OCI-LY7 (cell line): ENCODE results near the gene TMEM161A. TPM values are rescaled to one million over a fixed set of nuclear protein-coding genes. Genes with fewer than 3 reads are reported as not detected.

Experiments
- BruUV-seq: library from RNA; stranded (reverse); fragments of 400-500 nt; replicated peaks from 2 replicates; lab custom pipeline; 2021; lab: Mats Ljungman, UMichigan
- CTCF ChIA-PET: fragments of 300-600 bp; sonication (Branson Sonifier 250); formaldehyde crosslinking; loops from one replicate; lab custom pipeline; 2022; ENCODE audit warnings: antibody characterized with exemption; ENCODE audit not compliant: unreplicated experiment; lab: Charles Lee
- POLR2A ChIA-PET: fragments of 300-600 bp; sonication (Branson Sonifier 250); formaldehyde crosslinking; loops from one replicate; lab custom pipeline; 2022; ENCODE audit warnings: antibody characterized with exemption; lab: Charles Lee
- DNase-seq: peaks from one replicate; pipeline ENCODE4 v3.0.0-alpha.2; 2015; ENCODE audit warnings: low spot score
- H2AFZ ChIP-seq: fragments of 200-600 bp; sonication (generic), shearing (Covaris generic); 2 replicates; pipeline ENCODE4 v1.6.1; 2014; ENCODE audit warnings: mild to moderate bottlenecking, antibody characterized with exemption, low read length, moderate library complexity
- H3K27ac ChIP-seq: fragments of 200-600 bp; sonication (generic); 2 replicates; pipeline ENCODE4 v1.5.1; 2014; ENCODE audit warnings: mixed run types, low read depth, mild to moderate bottlenecking, moderate library complexity, low read length, inconsistent platforms; ENCODE audit not compliant: poor library complexity, severe bottlenecking
- H3K36me3 ChIP-seq: fragments of 200-600 bp; sonication (generic); 2 replicates; pipeline ENCODE4 v1.6.1; 2014; ENCODE audit warnings: mild to moderate bottlenecking, antibody characterized with exemption, low read length, moderate library complexity, mixed read lengths; ENCODE audit not compliant: insufficient read depth
- H3K4me1 ChIP-seq: fragments of 200-600 bp; sonication (generic); 2 replicates; pipeline ENCODE4 v1.5.1; 2014; ENCODE audit warnings: mild to moderate bottlenecking, low read length; ENCODE audit not compliant: insufficient read depth, poor library complexity, severe bottlenecking
- H3K4me2 ChIP-seq: fragments of 200-600 bp; sonication (generic); 2 replicates; pipeline ENCODE4 v1.6.1; 2014; ENCODE audit warnings: mild to moderate bottlenecking, low read length
- H3K4me3 ChIP-seq: fragments of 200-600 bp; sonication (generic); 2 replicates; pipeline ENCODE4 v1.5.1; 2014; ENCODE audit warnings: mild to moderate bottlenecking, low read depth, low read length; ENCODE audit not compliant: poor library complexity, severe bottlenecking
- H3K79me2 ChIP-seq: fragments of 200-600 bp; sonication (generic); 2 replicates; pipeline ENCODE4 v1.6.1; 2016; ENCODE audit warnings: low read depth, mild to moderate bottlenecking, low read length, moderate library complexity, mixed read lengths; ENCODE audit not compliant: insufficient read depth
- H3K9me2 ChIP-seq: fragments of 200-600 bp; sonication (generic); 2 replicates; pipeline ENCODE4 v1.6.1; 2016; ENCODE audit warnings: mild to moderate bottlenecking, low read length, mixed read lengths; ENCODE audit not compliant: insufficient read depth
- H3K9me3 ChIP-seq: fragments of 200-600 bp; sonication (generic); 2 replicates; pipeline ENCODE4 v1.6.1; 2014; ENCODE audit warnings: mild to moderate bottlenecking, mixed run types, low read length, mixed read lengths
- H4K20me1 ChIP-seq: fragments of 200-600 bp; sonication (generic); 2 replicates; pipeline ENCODE4 v1.6.1; 2014; ENCODE audit warnings: mild to moderate bottlenecking, antibody characterized with exemption, low read length, moderate library complexity, mixed read lengths; ENCODE audit not compliant: insufficient read depth
- EZH2phosphoT487 ChIP-seq: fragments of 200-600 bp; sonication (generic); IDR thresholded peaks from 2 replicates; pipeline ENCODE4 v1.6.1; 2018; ENCODE audit warnings: low read depth, borderline replicate concordance, mild to moderate bottlenecking, mixed run types, antibody characterized with exemption, low read length, moderate library complexity, mixed read lengths
- intact Hi-C: fragments of 100-400 bp; cut with micrococcal nuclease; formaldehyde crosslinking; loops from one replicate; pipeline ENCODE4 v1.10.0; 2022; ENCODE audit not compliant: unreplicated experiment
- total RNA-seq, 2 experiments: library from RNA; depleted of rRNA in 1 of 2; stranded (reverse); fragments of >200 nt in 1 of 2; shearing (Covaris generic) in 1 of 2; gene quantifications; 2 replicates each; pipeline ENCODE4 v1.2.3, GENCODE V29; 2014 to 2022
- TF ChIP-seq, protein P1 (sequence below): fragments of 200-600 bp; sonication (generic); conservative IDR thresholded peaks from 2 replicates; pipeline ENCODE4 v1.5.1; 2014; ENCODE audit warnings: mild to moderate bottlenecking, antibody characterized with exemption, low read length, moderate library complexity, mixed read lengths

Gene TMEM161A
- total RNA-seq, 2 experiments from 2014 or later, result 31.2 to 40.5 TPM

GRCh38 chr19:19075126-19075525 is 63.2 kb downstream of the TMEM161A start:
- no peak overlapping the region for H2AFZ ChIP-seq
- intact Hi-C loops, result no loop called here

GRCh38 chr19:19074196-19074882 is 63.9 kb downstream of the TMEM161A start:
- Histone ChIP-seq H4K20me1 (no peaks in the 10 kb centered on the region), H2AFZ (no peak overlapping the region), H3K9me2 (no peaks in the 10 kb centered on the region), H3K4me2 (no peak overlapping the region), H3K36me3 (peaks cover 5% of the 10 kb centered on the region; the same call in 1 of the 2 replicates), H3K27ac (no peak overlapping the region), H3K9me3 (no peaks in the 10 kb centered on the region), H3K4me1 (peaks cover under 1% of the 10 kb centered on the region), H3K4me3 (no peak overlapping the region), H3K79me2 (no peaks in the 10 kb centered on the region)
- POLR2A ChIA-PET, result no interaction called here
- no peak for DNase-seq
- TF ChIP-seq EZH2phosphoT487, result no peak
- TF ChIP-seq, protein P1, sequence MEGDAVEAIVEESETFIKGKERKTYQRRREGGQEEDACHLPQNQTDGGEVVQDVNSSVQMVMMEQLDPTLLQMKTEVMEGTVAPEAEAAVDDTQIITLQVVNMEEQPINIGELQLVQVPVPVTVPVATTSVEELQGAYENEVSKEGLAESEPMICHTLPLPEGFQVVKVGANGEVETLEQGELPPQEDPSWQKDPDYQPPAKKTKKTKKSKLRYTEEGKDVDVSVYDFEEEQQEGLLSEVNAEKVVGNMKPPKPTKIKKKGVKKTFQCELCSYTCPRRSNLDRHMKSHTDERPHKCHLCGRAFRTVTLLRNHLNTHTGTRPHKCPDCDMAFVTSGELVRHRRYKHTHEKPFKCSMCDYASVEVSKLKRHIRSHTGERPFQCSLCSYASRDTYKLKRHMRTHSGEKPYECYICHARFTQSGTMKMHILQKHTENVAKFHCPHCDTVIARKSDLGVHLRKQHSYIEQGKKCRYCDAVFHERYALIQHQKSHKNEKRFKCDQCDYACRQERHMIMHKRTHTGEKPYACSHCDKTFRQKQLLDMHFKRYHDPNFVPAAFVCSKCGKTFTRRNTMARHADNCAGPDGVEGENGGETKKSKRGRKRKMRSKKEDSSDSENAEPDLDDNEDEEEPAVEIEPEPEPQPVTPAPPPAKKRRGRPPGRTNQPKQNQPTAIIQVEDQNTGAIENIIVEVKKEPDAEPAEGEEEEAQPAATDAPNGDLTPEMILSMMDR, result no peak
- CTCF ChIA-PET, result no interaction called here
- no TSS peak for BruUV-seq
- intact Hi-C loops, result no loop called here

More at GRCh38 chr19:19075126-19075525, 63.2 kb downstream of the TMEM161A start:
- ChIA-PET POLR2A (no interaction called here), CTCF (no interaction called here)
- DNase-seq, result no peak
- Histone ChIP-seq H3K4me2 (no peak overlapping the region), H3K4me3 (no peak overlapping the region), H4K20me1 (no peaks in the 10 kb centered on the region), H3K9me2 (no peaks in the 10 kb centered on the region), H3K79me2 (no peaks in the 10 kb centered on the region), H3K27ac (no peak overlapping the region), H3K4me1 (no peaks in the 10 kb centered on the region), H3K36me3 (peaks cover 5% of the 10 kb centered on the region; the same call in 1 of the 2 replicates), H3K9me3 (no peaks in the 10 kb centered on the region)
- no TSS peak for BruUV-seq
- TF ChIP-seq, protein P1, result no peak
- TF ChIP-seq EZH2phosphoT487, result no peak

- H3K27ac ChIP-seq, result no peak overlapping the region
- no peak overlapping the region for H2AFZ ChIP-seq
- no peaks in the 10 kb centered on the region for H3K79me2 ChIP-seq
- TF ChIP-seq, protein P1, result no peak
- TF ChIP-seq EZH2phosphoT487, result no peak
- no peaks in the 10 kb centered on the region for H3K9me2 ChIP-seq
- H3K4me2 ChIP-seq, result no peak overlapping the region
- no peak for DNase-seq
- no peaks in the 10 kb centered on the region for H4K20me1 ChIP-seq
- peaks cover 17% of the 10 kb centered on the region for H3K4me1 ChIP-seq
- intact Hi-C loops, result no loop called here
- peaks cover 5% of the 10 kb centered on the region; the same call in 1 of the 2 replicates for H3K36me3 ChIP-seq
- H3K9me3 ChIP-seq, result no peaks in the 10 kb centered on the region
- ChIA-PET POLR2A (no interaction called here), CTCF (no interaction called here)
- H3K4me3 ChIP-seq, result no peak overlapping the region
- BruUV-seq, result no TSS peak
Observed at GRCh38 chr19:19071897-19072296, 66.4 kb downstream of the TMEM161A start.
